Amniotic epithelial cell (primary cell): ENCODE measurements around the gene PSG6.
"Not testable (repeated sequence)": the region's sequence is repeated elsewhere in the genome, so short reads cannot be mapped to it uniquely, and the experiment has no call there.

Experiments
- DNase-seq: peaks from one replicate; pipeline ENCODE4 v3.0.0-alpha.2; 2010; ENCODE audit warnings: low read depth

Gene PSG6

GRCh38 chr19:42917634-42918033 is at the start of gene PSG6:
PSG6 (minus strand) TSS chr19:42917894; CDS start chr19:42917792, 102 bp downstream.
- not testable (repeated sequence) for DNase-seq

GRCh38 chr19:42965176-42965575 is 47.5 kb upstream of the PSG6 start:
- DNase-seq = peak; percentile 66

GRCh38 chr19:42961119-42961518 is 43.4 kb upstream of the PSG6 start:
- DNase-seq = no peak

- DNase-seq = not testable (repeated sequence)
Measured at GRCh38 chr19:42952126-42952525, 34.4 kb upstream of the PSG6 start.

GRCh38 chr19:42951476-42951875 is 33.8 kb upstream of the PSG6 start:
- peak; percentile 37 for DNase-seq

- no peak for DNase-seq
Measured at GRCh38 chr19:42942187-42942789, 24.6 kb upstream of the PSG6 start.

- not testable (repeated sequence) for DNase-seq
Measured at GRCh38 chr19:42937107-42937506, 19.4 kb upstream of the PSG6 start, which contains the start of gene PSG7. PSG7 (minus strand) TSS chr19:42937207; CDS start chr19:42937076, 131 bp downstream.

- not testable (repeated sequence) for DNase-seq
Measured at GRCh38 chr19:42934726-42935125, 17.0 kb upstream of the PSG6 start.

GRCh38 chr19:42934183-42934582 is 16.5 kb upstream of the PSG6 start:
- not testable (repeated sequence) for DNase-seq

GRCh38 chr19:42933412-42933811 is 15.7 kb upstream of the PSG6 start:
- not testable (repeated sequence) for DNase-seq

- peak; percentile 72 for DNase-seq
Measured at GRCh38 chr19:42932485-42933101, 14.9 kb upstream of the PSG6 start.

GRCh38 chr19:42930214-42930613 is 12.5 kb upstream of the PSG6 start:
- not testable (repeated sequence) for DNase-seq

GRCh38 chr19:42928896-42929295 is 11.2 kb upstream of the PSG6 start:
- no peak for DNase-seq

- no peak for DNase-seq
Measured at GRCh38 chr19:42926781-42927180, 9.1 kb upstream of the PSG6 start.

GRCh38 chr19:42923106-42923505 is 5.4 kb upstream of the PSG6 start:
- DNase-seq = peak; percentile 53

GRCh38 chr19:42920971-42921370 is 3.3 kb upstream of the PSG6 start:
- not testable (repeated sequence) for DNase-seq

- DNase-seq = no peak
Measured at GRCh38 chr19:42919757-42920079, 2.0 kb upstream of the PSG6 start.

- DNase-seq = not testable (repeated sequence)
Measured at GRCh38 chr19:42919070-42919756, 1.5 kb upstream of the PSG6 start.

- not testable (repeated sequence) for DNase-seq
Measured at GRCh38 chr19:42918377-42919069, 829 bp upstream of the PSG6 start.

- not testable (repeated sequence) for DNase-seq
Measured at GRCh38 chr19:42916931-42917330, 763 bp downstream of the PSG6 start.

- not testable (repeated sequence) for DNase-seq
Measured at GRCh38 chr19:42913516-42913915, 4.2 kb downstream of the PSG6 start.

- DNase-seq = not testable (repeated sequence)
Measured at GRCh38 chr19:42912941-42913340, 4.8 kb downstream of the PSG6 start.

GRCh38 chr19:42911731-42912130 is 6.0 kb downstream of the PSG6 start:
- not testable (repeated sequence) for DNase-seq
